Measurements from ENCODE around the gene HMOX1.

The HMOX1 gene

GRCh38 chr22:35380537-35381423 lies at the start of gene HMOX1:
HMOX1 (plus strand) TSS chr22:35381096; CDS start chr22:35381174, 78 bp downstream.
- DNase-seq, result peak; percentile 48

- DNase-seq, result no peak
These were observed 48.6 kb upstream of the HMOX1 start for GRCh38 chr22:35332278-35332677.

GRCh38 chr22:35333220-35333619 lies 47.7 kb upstream of the HMOX1 start:
- no peak for DNase-seq

- peak; percentile 37 for DNase-seq
These were observed 46.9 kb upstream of the HMOX1 start for GRCh38 chr22:35334004-35334403.

- DNase-seq, result no peak
These were observed 45.4 kb upstream of the HMOX1 start for GRCh38 chr22:35335468-35335867.

- no peak for DNase-seq
These were observed 44.7 kb upstream of the HMOX1 start for GRCh38 chr22:35335936-35336781.

GRCh38 chr22:35337932-35338331 lies 43.0 kb upstream of the HMOX1 start:
- DNase-seq, result no peak

- no peak for DNase-seq
These were observed 39.6 kb upstream of the HMOX1 start for GRCh38 chr22:35341090-35341874.

GRCh38 chr22:35342390-35342789 lies 38.5 kb upstream of the HMOX1 start:
- DNase-seq, result no peak

GRCh38 chr22:35343664-35344550 lies 37.0 kb upstream of the HMOX1 start:
- DNase-seq, result no peak

- DNase-seq, result no peak
These were observed 35.8 kb upstream of the HMOX1 start for GRCh38 chr22:35344956-35345690.

- DNase-seq, result no peak
These were observed 34.9 kb upstream of the HMOX1 start for GRCh38 chr22:35345808-35346505.

- DNase-seq, result no peak
These were observed 34.2 kb upstream of the HMOX1 start for GRCh38 chr22:35346596-35347220.

- DNase-seq, result no peak
These were observed 33.4 kb upstream of the HMOX1 start for GRCh38 chr22:35347462-35347861.

GRCh38 chr22:35348026-35348590 lies 32.8 kb upstream of the HMOX1 start:
- no peak for DNase-seq

- DNase-seq, result no peak
These were observed 32.2 kb upstream of the HMOX1 start for GRCh38 chr22:35348703-35349102.

- no peak for DNase-seq
These were observed 31.6 kb upstream of the HMOX1 start for GRCh38 chr22:35349368-35349703.

- no peak for DNase-seq
These were observed 31.0 kb upstream of the HMOX1 start for GRCh38 chr22:35349704-35350538.

Data from stimulated activated CD4-positive, alpha-beta T cell treated with anti-CD3 and anti-CD28 coated beads, Interleukin-4, amount 100 ng/mL, for 24 hours (primary cell).